Measurements from ENCODE around the gene ADAP1. TPM values are rescaled to one million over a fixed set of nuclear protein-coding genes. Genes with fewer than 3 reads are reported as not detected.

The ADAP1 gene
- total and polyA plus RNA-seq, 2 of the 13 experiments (the other 11 are each of a cell fraction or from before 2014, with no cell fraction given) = 10.5 to 24.6 TPM

DNA sequence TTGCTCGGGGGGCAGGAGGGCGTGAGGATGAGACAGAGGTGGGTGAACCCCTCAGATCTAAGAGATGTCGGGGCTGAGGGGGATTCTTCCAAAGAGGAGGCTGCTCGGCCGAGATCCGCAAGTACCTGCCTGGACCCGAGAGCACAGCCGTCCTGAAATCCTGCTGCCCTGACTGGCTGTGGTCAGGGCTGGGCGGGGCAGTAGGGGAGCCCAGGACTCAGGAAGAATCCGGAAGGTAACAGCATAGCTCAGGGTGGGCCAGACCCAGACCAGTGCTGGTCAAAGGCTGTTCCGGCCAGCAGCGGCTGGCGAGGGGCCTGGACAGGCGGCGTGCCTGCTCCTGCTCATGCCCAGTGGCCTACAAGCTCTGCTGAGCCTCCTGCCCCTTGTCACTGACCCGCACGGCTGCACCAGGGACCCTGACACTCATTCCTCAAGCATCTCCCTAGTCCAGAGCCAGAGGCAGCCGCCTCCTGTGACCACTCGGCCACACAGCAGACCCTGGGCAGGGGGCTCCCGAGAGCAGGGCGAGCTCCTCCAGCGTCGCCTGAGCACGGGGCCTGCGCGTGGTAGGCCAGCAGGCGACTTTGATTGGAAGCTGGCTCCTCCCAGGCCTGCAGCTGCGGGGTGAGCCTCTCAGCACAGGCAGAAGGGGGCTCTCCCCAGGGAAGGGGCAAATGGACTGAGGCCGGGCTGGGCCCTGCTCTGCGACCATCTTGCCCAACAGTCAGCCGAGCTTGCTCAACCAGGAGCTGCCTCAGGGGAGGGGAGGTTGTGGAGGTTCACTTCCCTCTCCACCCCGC lies 3.1 kb upstream of the ADAP1 start (continued):
- TF ChIP-seq ZNF598 (CRISPR knock-in tag; IDR thresholded peaks at IDR 0.05; ENCODE audit: borderline replicate concordance) (peak; percentile 94), AKAP8 (CRISPR knock-in tag; IDR thresholded peaks at IDR 0.05) (no peak), CEBPG (CRISPR knock-in tag; IDR thresholded peaks at IDR 0.05) (peak; percentile 99), ZSCAN30 (CRISPR knock-in tag; IDR thresholded peaks at IDR 0.05) (no peak), HOXA5 (CRISPR knock-in tag; IDR thresholded peaks at IDR 0.05) (peak; percentile 54; the same call in 1 of the 2 replicates), SMARCE1 (IDR thresholded peaks at IDR 0.05; ENCODE audit: borderline replicate concordance) (no peak), ZSCAN9 (CRISPR knock-in tag; IDR thresholded peaks at IDR 0.05; ENCODE audit: borderline replicate concordance) (peak; percentile 54; the same call in 1 of the 2 replicates), ZNF768 (CRISPR knock-in tag; IDR thresholded peaks at IDR 0.05) (peak; percentile 86), HNRNPLL (IDR thresholded peaks at IDR 0.05; ENCODE audit: low read depth, low read length, poor library complexity, severe bottlenecking) (peak; percentile 54), ZNF619 (CRISPR knock-in tag; IDR thresholded peaks at IDR 0.05) (peak; percentile 97), RFXAP (CRISPR knock-in tag; IDR thresholded peaks at IDR 0.05; ENCODE audit: borderline replicate concordance) (peak; percentile 65; the same call in 1 of the 2 replicates), ZNF10 (CRISPR knock-in tag; IDR thresholded peaks at IDR 0.05; ENCODE audit: borderline replicate concordance, low read depth) (no peak)
- TF ChIP-seq, protein P1, sequence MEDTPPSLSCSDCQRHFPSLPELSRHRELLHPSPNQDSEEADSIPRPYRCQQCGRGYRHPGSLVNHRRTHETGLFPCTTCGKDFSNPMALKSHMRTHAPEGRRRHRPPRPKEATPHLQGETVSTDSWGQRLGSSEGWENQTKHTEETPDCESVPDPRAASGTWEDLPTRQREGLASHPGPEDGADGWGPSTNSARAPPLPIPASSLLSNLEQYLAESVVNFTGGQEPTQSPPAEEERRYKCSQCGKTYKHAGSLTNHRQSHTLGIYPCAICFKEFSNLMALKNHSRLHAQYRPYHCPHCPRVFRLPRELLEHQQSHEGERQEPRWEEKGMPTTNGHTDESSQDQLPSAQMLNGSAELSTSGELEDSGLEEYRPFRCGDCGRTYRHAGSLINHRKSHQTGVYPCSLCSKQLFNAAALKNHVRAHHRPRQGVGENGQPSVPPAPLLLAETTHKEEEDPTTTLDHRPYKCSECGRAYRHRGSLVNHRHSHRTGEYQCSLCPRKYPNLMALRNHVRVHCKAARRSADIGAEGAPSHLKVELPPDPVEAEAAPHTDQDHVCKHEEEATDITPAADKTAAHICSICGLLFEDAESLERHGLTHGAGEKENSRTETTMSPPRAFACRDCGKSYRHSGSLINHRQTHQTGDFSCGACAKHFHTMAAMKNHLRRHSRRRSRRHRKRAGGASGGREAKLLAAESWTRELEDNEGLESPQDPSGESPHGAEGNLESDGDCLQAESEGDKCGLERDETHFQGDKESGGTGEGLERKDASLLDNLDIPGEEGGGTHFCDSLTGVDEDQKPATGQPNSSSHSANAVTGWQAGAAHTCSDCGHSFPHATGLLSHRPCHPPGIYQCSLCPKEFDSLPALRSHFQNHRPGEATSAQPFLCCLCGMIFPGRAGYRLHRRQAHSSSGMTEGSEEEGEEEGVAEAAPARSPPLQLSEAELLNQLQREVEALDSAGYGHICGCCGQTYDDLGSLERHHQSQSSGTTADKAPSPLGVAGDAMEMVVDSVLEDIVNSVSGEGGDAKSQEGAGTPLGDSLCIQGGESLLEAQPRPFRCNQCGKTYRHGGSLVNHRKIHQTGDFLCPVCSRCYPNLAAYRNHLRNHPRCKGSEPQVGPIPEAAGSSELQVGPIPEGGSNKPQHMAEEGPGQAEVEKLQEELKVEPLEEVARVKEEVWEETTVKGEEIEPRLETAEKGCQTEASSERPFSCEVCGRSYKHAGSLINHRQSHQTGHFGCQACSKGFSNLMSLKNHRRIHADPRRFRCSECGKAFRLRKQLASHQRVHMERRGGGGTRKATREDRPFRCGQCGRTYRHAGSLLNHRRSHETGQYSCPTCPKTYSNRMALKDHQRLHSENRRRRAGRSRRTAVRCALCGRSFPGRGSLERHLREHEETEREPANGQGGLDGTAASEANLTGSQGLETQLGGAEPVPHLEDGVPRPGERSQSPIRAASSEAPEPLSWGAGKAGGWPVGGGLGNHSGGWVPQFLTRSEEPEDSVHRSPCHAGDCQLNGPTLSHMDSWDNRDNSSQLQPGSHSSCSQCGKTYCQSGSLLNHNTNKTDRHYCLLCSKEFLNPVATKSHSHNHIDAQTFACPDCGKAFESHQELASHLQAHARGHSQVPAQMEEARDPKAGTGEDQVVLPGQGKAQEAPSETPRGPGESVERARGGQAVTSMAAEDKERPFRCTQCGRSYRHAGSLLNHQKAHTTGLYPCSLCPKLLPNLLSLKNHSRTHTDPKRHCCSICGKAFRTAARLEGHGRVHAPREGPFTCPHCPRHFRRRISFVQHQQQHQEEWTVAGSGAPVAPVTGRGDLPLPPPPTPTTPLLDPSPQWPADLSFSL (CRISPR knock-in tag; IDR thresholded peaks at IDR 0.05) = peak; percentile 66; the same call in 1 of the 2 replicates
- TF ChIP-seq, protein P2, sequence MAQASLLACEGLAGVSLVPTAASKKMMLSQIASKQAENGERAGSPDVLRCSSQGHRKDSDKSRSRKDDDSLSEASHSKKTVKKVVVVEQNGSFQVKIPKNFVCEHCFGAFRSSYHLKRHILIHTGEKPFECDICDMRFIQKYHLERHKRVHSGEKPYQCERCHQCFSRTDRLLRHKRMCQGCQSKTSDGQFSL (CRISPR knock-in tag; IDR thresholded peaks at IDR 0.05) = peak; percentile 58; the same call in 1 of the 2 replicates
- TF ChIP-seq, protein P3, sequence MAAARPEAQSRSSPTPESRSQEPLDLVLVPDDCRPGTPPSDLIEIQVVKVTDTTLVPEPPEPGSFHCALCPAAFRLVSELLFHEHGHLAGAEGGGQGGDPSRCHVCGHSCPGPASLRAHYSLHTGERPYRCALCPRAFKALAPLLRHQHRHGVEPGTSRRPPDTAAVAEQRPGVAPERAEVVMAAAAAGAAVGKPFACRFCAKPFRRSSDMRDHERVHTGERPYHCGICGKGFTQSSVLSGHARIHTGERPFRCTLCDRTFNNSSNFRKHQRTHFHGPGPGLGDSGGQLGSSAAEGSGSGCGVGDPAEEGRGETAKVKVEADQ (CRISPR knock-in tag; IDR thresholded peaks at IDR 0.05; ENCODE audit: borderline replicate concordance) = peak; percentile 95
- TF ChIP-seq, protein P4, sequence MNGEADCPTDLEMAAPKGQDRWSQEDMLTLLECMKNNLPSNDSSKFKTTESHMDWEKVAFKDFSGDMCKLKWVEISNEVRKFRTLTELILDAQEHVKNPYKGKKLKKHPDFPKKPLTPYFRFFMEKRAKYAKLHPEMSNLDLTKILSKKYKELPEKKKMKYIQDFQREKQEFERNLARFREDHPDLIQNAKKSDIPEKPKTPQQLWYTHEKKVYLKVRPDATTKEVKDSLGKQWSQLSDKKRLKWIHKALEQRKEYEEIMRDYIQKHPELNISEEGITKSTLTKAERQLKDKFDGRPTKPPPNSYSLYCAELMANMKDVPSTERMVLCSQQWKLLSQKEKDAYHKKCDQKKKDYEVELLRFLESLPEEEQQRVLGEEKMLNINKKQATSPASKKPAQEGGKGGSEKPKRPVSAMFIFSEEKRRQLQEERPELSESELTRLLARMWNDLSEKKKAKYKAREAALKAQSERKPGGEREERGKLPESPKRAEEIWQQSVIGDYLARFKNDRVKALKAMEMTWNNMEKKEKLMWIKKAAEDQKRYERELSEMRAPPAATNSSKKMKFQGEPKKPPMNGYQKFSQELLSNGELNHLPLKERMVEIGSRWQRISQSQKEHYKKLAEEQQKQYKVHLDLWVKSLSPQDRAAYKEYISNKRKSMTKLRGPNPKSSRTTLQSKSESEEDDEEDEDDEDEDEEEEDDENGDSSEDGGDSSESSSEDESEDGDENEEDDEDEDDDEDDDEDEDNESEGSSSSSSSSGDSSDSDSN (CRISPR knock-in tag; IDR thresholded peaks at IDR 0.05) = peak; percentile 97
- TF ChIP-seq, protein P5, sequence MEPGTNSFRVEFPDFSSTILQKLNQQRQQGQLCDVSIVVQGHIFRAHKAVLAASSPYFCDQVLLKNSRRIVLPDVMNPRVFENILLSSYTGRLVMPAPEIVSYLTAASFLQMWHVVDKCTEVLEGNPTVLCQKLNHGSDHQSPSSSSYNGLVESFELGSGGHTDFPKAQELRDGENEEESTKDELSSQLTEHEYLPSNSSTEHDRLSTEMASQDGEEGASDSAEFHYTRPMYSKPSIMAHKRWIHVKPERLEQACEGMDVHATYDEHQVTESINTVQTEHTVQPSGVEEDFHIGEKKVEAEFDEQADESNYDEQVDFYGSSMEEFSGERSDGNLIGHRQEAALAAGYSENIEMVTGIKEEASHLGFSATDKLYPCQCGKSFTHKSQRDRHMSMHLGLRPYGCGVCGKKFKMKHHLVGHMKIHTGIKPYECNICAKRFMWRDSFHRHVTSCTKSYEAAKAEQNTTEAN (CRISPR knock-in tag; conservative IDR thresholded peaks at IDR 0.05) = peak; percentile 78
